Measurements from ENCODE around the gene GABARAPL1.

Gene GABARAPL1

GRCh38 chr12:10212739-10213131 is at the start of gene GABARAPL1:
TSS of gene GABARAPL1 (plus strand) at chr12:10212877. CDS start at chr12:10213130, 253 bp downstream.
- peak within 1 kb of the TSS; percentile 98 for H3K4me3 Mint-ChIP-seq
- TF ChIP-seq, protein P1, sequence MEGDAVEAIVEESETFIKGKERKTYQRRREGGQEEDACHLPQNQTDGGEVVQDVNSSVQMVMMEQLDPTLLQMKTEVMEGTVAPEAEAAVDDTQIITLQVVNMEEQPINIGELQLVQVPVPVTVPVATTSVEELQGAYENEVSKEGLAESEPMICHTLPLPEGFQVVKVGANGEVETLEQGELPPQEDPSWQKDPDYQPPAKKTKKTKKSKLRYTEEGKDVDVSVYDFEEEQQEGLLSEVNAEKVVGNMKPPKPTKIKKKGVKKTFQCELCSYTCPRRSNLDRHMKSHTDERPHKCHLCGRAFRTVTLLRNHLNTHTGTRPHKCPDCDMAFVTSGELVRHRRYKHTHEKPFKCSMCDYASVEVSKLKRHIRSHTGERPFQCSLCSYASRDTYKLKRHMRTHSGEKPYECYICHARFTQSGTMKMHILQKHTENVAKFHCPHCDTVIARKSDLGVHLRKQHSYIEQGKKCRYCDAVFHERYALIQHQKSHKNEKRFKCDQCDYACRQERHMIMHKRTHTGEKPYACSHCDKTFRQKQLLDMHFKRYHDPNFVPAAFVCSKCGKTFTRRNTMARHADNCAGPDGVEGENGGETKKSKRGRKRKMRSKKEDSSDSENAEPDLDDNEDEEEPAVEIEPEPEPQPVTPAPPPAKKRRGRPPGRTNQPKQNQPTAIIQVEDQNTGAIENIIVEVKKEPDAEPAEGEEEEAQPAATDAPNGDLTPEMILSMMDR (IDR thresholded peaks at IDR 0.05), result no peak
- H3K36me3 Mint-ChIP-seq (ENCODE audit: low read depth), result peaks cover under 1% of the 10 kb centered on the region
- H3K27me3 Mint-ChIP-seq (ENCODE audit: low read depth, poor library complexity), result peaks cover 4% of the 10 kb centered on the region
- no peaks in the 10 kb centered on the region for H3K9me3 Mint-ChIP-seq
- DNase-seq, result peak; percentile 80
- peaks cover 29% of the 10 kb centered on the region for H3K4me1 Mint-ChIP-seq
- peak within 1 kb of the TSS; percentile 98 for H3K27ac Mint-ChIP-seq

DNA sequence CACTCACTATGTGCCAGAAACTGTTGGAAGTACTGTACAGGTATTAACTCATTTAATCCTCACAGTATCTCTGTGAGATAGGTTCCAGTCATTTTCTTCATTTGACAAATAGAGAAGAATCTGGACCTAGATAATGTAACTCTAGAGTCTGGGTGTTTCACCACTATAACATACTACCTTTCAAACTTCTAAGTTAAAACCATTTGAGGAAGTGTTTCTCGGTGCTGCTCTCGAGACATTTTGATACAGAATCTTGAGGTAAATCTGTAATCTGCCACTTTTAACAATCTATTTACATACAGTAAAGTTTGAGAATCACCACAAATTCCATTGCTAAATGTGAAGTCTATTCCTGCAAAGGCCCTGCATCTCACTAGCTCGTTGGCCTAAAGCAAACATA is 49.6 kb upstream of the GABARAPL1 start:
- Mint-ChIP-seq H3K27me3 (ENCODE audit: low read depth, poor library complexity) (no peaks in the 10 kb centered on the region), H3K4me3 (no peak overlapping the region), H3K9me3 (no peaks in the 10 kb centered on the region), H3K36me3 (ENCODE audit: low read depth) (no peaks in the 10 kb centered on the region), H3K4me1 (no peaks in the 10 kb centered on the region), H3K27ac (no peak overlapping the region)
- no peak for DNase-seq
- TF ChIP-seq, protein P1 (IDR thresholded peaks at IDR 0.05), result no peak

- TF ChIP-seq, protein P1 (IDR thresholded peaks at IDR 0.05), result no peak
- no peaks in the 10 kb centered on the region for H3K4me1 Mint-ChIP-seq
- H3K27me3 Mint-ChIP-seq (ENCODE audit: low read depth, poor library complexity), result no peaks in the 10 kb centered on the region
- H3K27ac Mint-ChIP-seq, result no peak overlapping the region
- H3K9me3 Mint-ChIP-seq, result no peaks in the 10 kb centered on the region
- H3K4me3 Mint-ChIP-seq, result no peak overlapping the region
- H3K36me3 Mint-ChIP-seq (ENCODE audit: low read depth), result no peaks in the 10 kb centered on the region
- no peak for DNase-seq
Measured at GRCh38 chr12:10165421-10165820, 47.3 kb upstream of the GABARAPL1 start.

- no peak overlapping the region for H3K27ac Mint-ChIP-seq
- H3K4me1 Mint-ChIP-seq, result no peaks in the 10 kb centered on the region
- H3K27me3 Mint-ChIP-seq (ENCODE audit: low read depth, poor library complexity), result no peaks in the 10 kb centered on the region
- no peak for DNase-seq
- H3K4me3 Mint-ChIP-seq, result no peak overlapping the region
- TF ChIP-seq, protein P1 (IDR thresholded peaks at IDR 0.05), result no peak
- no peaks in the 10 kb centered on the region for H3K36me3 Mint-ChIP-seq (ENCODE audit: low read depth)
- H3K9me3 Mint-ChIP-seq, result no peaks in the 10 kb centered on the region
Measured at GRCh38 chr12:10167599-10167998, 45.1 kb upstream of the GABARAPL1 start.

- DNase-seq, result no peak
- Mint-ChIP-seq H3K27me3 (ENCODE audit: low read depth, poor library complexity) (no peaks in the 10 kb centered on the region), H3K36me3 (ENCODE audit: low read depth) (no peaks in the 10 kb centered on the region), H3K27ac (no peak overlapping the region), H3K9me3 (no peaks in the 10 kb centered on the region), H3K4me1 (no peaks in the 10 kb centered on the region), H3K4me3 (no peak overlapping the region)
- TF ChIP-seq, protein P1 (IDR thresholded peaks at IDR 0.05), result no peak
Measured at GRCh38 chr12:10169104-10169503, 43.6 kb upstream of the GABARAPL1 start.

DNA sequence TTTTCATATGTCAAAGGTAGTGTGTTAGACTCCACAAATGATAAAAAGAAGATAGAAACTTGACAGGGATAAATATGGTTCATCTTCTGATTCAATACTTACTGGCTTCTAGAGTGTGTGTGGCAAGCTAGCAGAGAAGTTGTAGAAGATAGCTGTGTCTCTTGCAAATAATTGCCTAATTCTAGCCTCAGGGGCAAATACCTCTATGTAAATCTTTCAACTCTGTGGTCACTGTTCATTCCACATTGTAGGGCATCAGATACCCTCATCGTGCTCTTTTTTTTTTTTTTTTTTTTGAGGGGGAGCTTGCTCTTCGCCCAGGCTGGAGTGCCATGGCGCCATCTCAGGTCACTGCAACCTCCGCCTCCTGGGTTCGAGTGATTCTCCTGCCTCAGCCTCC is 42.5 kb upstream of the GABARAPL1 start:
- H3K4me1 Mint-ChIP-seq, result no peaks in the 10 kb centered on the region
- TF ChIP-seq, protein P1 (IDR thresholded peaks at IDR 0.05), result no peak
- no peak for DNase-seq
- H3K36me3 Mint-ChIP-seq (ENCODE audit: low read depth), result no peaks in the 10 kb centered on the region
- no peak overlapping the region for H3K4me3 Mint-ChIP-seq
- H3K27ac Mint-ChIP-seq, result no peak overlapping the region
- H3K9me3 Mint-ChIP-seq, result no peaks in the 10 kb centered on the region
- no peaks in the 10 kb centered on the region for H3K27me3 Mint-ChIP-seq (ENCODE audit: low read depth, poor library complexity)
